Neural cell (in vitro differentiated cells): ENCODE results near the gene ANTXR1.

Experiments used
- EZH2 ChIP-seq: fragments of 200-600, 300-800 bp; shearing (Covaris generic), sonication (generic); IDR thresholded peaks from 2 replicates; pipeline ENCODE4 v1.6.1; 2014; ENCODE audit warnings: antibody characterized with exemption, low read length, borderline replicate concordance, mild to moderate bottlenecking; ENCODE audit not compliant: insufficient read depth, poor library complexity, severe bottlenecking
- POLR2AphosphoS5 ChIP-seq: IDR thresholded peaks from 2 replicates; pipeline ENCODE4 v1.6.1; 2012
- SMC3 ChIP-seq: fragments of 450-650 bp; conservative IDR thresholded peaks from 2 replicates; pipeline ENCODE4 v1.6.1; 2014; ENCODE audit warnings: antibody characterized with exemption, mild to moderate bottlenecking, moderate library complexity; ENCODE audit not compliant: poor library complexity
- TAF1 ChIP-seq: IDR thresholded peaks from 2 replicates; pipeline ENCODE4 v1.6.1; 2012; ENCODE audit warnings: low read depth
- TF ChIP-seq, protein P1 (sequence below): fragments of 450-650 bp; IDR thresholded peaks from 2 replicates; pipeline ENCODE4 v1.5.1; 2014; ENCODE audit warnings: antibody characterized with exemption, mild to moderate bottlenecking, moderate library complexity; ENCODE audit not compliant: poor library complexity, severe bottlenecking

DNA sequence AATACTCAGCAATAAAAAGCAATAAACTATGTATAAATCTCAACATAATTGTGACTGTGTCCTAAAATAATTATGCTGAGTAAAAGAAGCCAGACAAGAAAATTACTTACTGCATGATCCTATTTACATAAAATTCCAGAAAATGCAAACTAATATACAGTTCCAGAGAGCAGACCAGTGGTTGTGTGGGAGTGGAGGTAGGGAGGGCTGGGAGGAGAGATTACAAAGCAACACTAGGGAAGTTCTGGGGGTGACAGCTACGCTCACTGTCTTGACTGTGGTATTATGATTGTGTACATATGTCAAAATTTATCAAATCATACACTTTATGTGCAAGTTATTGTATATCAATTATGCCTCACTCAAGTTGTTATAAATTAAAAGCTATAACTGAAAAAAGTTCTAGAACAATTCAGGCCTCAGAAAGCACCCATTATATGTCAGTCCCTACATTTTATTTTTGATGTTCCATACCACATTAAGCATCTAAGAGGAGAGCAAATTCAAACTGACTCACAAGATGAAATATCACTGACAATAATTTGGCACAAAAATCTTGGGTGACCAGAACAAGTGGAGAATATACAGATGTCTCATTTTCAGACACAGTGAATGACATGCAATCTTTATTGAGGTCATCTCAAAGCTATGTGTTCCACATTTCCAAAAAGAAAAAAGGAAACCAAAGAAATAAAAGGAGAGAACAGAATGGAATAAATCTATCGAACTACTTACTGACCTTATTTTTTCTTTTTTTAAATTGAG is 85.1 kb downstream of the ANTXR1 start:
- TF ChIP-seq, protein P1, sequence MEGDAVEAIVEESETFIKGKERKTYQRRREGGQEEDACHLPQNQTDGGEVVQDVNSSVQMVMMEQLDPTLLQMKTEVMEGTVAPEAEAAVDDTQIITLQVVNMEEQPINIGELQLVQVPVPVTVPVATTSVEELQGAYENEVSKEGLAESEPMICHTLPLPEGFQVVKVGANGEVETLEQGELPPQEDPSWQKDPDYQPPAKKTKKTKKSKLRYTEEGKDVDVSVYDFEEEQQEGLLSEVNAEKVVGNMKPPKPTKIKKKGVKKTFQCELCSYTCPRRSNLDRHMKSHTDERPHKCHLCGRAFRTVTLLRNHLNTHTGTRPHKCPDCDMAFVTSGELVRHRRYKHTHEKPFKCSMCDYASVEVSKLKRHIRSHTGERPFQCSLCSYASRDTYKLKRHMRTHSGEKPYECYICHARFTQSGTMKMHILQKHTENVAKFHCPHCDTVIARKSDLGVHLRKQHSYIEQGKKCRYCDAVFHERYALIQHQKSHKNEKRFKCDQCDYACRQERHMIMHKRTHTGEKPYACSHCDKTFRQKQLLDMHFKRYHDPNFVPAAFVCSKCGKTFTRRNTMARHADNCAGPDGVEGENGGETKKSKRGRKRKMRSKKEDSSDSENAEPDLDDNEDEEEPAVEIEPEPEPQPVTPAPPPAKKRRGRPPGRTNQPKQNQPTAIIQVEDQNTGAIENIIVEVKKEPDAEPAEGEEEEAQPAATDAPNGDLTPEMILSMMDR: no peak
- TF ChIP-seq SMC3 (no peak), POLR2AphosphoS5 (no peak), TAF1 (no peak), EZH2 (no peak)
